Neural progenitor cell (in vitro differentiated cells): ENCODE data around the gene MATN4. TPM values are rescaled to one million over a fixed set of nuclear protein-coding genes. Genes with fewer than 3 reads are reported as not detected.

Experiments used
- DNase-seq: peaks from one replicate; pipeline ENCODE4 v3.0.0-alpha.2; 2016; ENCODE audit warnings: low spot score
- H2AFZ ChIP-seq: fragments of 200-600 bp; sonication (generic); replicated peaks from 2 replicates; pipeline ENCODE4 v1.6.1; 2016; ENCODE audit warnings: antibody characterized with exemption
- H3F3A ChIP-seq: fragments of 200-600 bp; sonication (generic); 2 replicates; pipeline ENCODE4 v1.6.1; 2016; ENCODE audit warnings: antibody characterized with exemption, low read depth
- H3K27ac ChIP-seq: fragments of 200-600 bp; sonication (generic); 2 replicates; pipeline ENCODE4 v1.5.1; 2016; ENCODE audit warnings: mild to moderate bottlenecking
- H3K27me3 ChIP-seq: fragments of 200-600 bp; sonication (generic); 2 replicates; pipeline ENCODE4 v1.6.1; 2016; ENCODE audit warnings: mild to moderate bottlenecking, moderate library complexity
- H3K36me3 ChIP-seq: fragments of 200-600 bp; sonication (generic); 2 replicates; pipeline ENCODE4 v1.5.1; 2016
- H3K4me1 ChIP-seq: fragments of 200-600 bp; sonication (generic); 2 replicates; pipeline ENCODE4 v1.6.1; 2016; ENCODE audit warnings: mixed run types
- H3K4me2 ChIP-seq: fragments of 200-600 bp; sonication (generic); 2 replicates; pipeline ENCODE4 v1.6.1; 2016
- H3K4me3 ChIP-seq: fragments of 200-600 bp; sonication (generic); 2 replicates; pipeline ENCODE4 v1.5.1; 2016
- H3K79me2 ChIP-seq: fragments of 200-600 bp; sonication (generic); 2 replicates; pipeline ENCODE4 v1.6.1; 2016; ENCODE audit warnings: low read depth
- H3K9ac ChIP-seq: fragments of 200-600 bp; sonication (generic); 2 replicates; pipeline ENCODE4 v1.6.1; 2016
- H3K9me3 ChIP-seq: fragments of 200-600 bp; sonication (generic); 2 replicates; pipeline ENCODE4 v1.5.1; 2016; ENCODE audit warnings: low read depth
- H4K20me1 ChIP-seq: fragments of 200-600 bp; sonication (generic); 2 replicates; pipeline ENCODE4 v1.6.1; 2016; ENCODE audit warnings: low read depth
- H3K27ac Mint-ChIP-seq: 3 replicates; pipeline ENCODE4 v1.8.0; 2021; ENCODE audit warnings: mixed read lengths
- H3K27me3 Mint-ChIP-seq: 2 replicates; pipeline ENCODE4 v1.8.0; 2022; ENCODE audit warnings: low read depth, mild to moderate bottlenecking, inconsistent platforms, moderate library complexity, mixed read lengths; ENCODE audit not compliant: insufficient read depth
- H3K36me3 Mint-ChIP-seq: 3 replicates; pipeline ENCODE4 v1.8.0; 2021; ENCODE audit warnings: mixed read lengths
- H3K4me1 Mint-ChIP-seq: 3 replicates; pipeline ENCODE4 v1.8.0; 2021; ENCODE audit warnings: mixed read lengths
- H3K4me3 Mint-ChIP-seq: 3 replicates; pipeline ENCODE4 v1.8.0; 2021; ENCODE audit warnings: mild to moderate bottlenecking, moderate library complexity, mixed read lengths
- H3K9me3 Mint-ChIP-seq: 3 replicates; pipeline ENCODE4 v1.8.0; 2020; ENCODE audit warnings: mixed read lengths
- EZH2 ChIP-seq: fragments of 200-600 bp; sonication (generic); IDR thresholded peaks from 2 replicates; pipeline ENCODE4 v1.6.1; 2017; ENCODE audit warnings: antibody characterized with exemption, mild to moderate bottlenecking, moderate library complexity
- EZH2phosphoT487 ChIP-seq: fragments of 200-600 bp; sonication (generic); IDR thresholded peaks from 2 replicates; pipeline ENCODE4 v1.6.1; 2017; ENCODE audit warnings: antibody characterized with exemption
- total RNA-seq: library from RNA; depleted of rRNA; stranded (reverse); fragments of >200 nt; gene quantifications from 2 replicates; pipeline ENCODE4 v1.2.3, GENCODE V29; 2015; ENCODE audit warnings: low replicate concordance
- TF ChIP-seq, protein P1 (sequence below): fragments of 200-600 bp; sonication (generic); IDR thresholded peaks from 2 replicates; pipeline ENCODE4 v1.5.1; 2017; ENCODE audit warnings: antibody characterized with exemption, mild to moderate bottlenecking

The MATN4 gene
- total RNA-seq, 1 donor from 2014 or later, result not detected

DNA sequence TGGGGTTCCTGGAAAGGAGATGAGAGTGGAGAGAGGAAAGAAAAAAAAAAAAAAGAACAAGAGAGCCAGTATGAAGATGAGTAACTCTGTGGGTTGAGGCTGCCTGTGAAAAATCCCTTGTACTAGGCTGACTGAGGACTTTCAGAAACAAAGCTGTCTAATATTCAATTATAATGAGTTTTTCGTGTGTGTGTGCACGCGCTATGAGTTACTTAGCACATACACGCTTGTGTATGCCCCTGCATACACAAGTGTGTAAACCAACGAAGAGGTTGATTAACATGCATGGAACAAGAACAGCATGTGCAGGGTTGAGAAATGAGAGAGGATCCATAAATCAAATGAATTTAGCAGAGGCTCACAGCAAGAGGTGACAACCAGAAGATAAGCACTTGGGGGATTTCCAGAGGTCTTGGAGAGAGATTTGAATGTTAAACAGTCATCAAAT, 6.3 kb downstream of the MATN4 start:
- peaks cover 8% of the 10 kb centered on the region for H3K27me3 Mint-ChIP-seq

DNA sequence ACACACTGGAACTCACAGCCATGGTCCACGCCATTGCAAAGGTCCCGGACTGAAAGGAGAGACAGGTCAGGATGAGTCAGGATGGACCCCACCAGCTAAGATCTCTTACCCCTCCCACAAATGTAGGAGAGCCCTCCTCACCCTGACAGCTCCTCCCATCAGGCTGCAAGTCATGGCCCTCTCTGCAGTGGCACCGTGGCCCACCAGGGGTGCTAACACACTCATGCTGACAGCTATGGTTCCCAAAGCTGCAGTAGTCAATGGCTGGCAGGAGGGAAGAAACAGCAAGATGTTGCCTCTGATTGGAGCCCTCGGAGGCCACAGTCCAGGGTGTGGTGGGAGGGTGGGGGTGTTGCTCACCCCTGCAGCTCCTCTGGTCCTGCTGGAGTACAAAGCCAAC, 7.1 kb downstream of the MATN4 start:
- Histone ChIP-seq H3K4me1 (no peaks in the 10 kb centered on the region), H3K79me2 (no peaks in the 10 kb centered on the region), H4K20me1 (no peaks in the 10 kb centered on the region), H3K36me3 (no peaks in the 10 kb centered on the region), H3K9me3 (no peaks in the 10 kb centered on the region), H2AFZ (peak overlapping the region; percentile 42), H3K27me3 (peaks cover 2% of the 10 kb centered on the region), H3K4me3 (no peak overlapping the region), H3K4me2 (no peak overlapping the region), H3K27ac (no peak overlapping the region), H3K9ac (no peak overlapping the region), H3F3A (no peaks in the 10 kb centered on the region)
- peaks cover 4% of the 10 kb centered on the region for H3K36me3 Mint-ChIP-seq
- TF ChIP-seq, protein P1, sequence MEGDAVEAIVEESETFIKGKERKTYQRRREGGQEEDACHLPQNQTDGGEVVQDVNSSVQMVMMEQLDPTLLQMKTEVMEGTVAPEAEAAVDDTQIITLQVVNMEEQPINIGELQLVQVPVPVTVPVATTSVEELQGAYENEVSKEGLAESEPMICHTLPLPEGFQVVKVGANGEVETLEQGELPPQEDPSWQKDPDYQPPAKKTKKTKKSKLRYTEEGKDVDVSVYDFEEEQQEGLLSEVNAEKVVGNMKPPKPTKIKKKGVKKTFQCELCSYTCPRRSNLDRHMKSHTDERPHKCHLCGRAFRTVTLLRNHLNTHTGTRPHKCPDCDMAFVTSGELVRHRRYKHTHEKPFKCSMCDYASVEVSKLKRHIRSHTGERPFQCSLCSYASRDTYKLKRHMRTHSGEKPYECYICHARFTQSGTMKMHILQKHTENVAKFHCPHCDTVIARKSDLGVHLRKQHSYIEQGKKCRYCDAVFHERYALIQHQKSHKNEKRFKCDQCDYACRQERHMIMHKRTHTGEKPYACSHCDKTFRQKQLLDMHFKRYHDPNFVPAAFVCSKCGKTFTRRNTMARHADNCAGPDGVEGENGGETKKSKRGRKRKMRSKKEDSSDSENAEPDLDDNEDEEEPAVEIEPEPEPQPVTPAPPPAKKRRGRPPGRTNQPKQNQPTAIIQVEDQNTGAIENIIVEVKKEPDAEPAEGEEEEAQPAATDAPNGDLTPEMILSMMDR, result peak; percentile 53
- TF ChIP-seq EZH2 (no peak), EZH2phosphoT487 (no peak)
- H3K27ac Mint-ChIP-seq, result no peak overlapping the region
- peak; percentile 68 for DNase-seq
- no peak overlapping the region for H3K4me3 Mint-ChIP-seq
- H3K9me3 Mint-ChIP-seq, result peaks cover 6% of the 10 kb centered on the region
- peaks cover 3% of the 10 kb centered on the region for H3K27me3 Mint-ChIP-seq
- H3K4me1 Mint-ChIP-seq, result peaks cover 10% of the 10 kb centered on the region

More for the DNA sequence above, 6.3 kb downstream of the MATN4 start:
- H3F3A ChIP-seq, result no peaks in the 10 kb centered on the region
- no peaks in the 10 kb centered on the region for H4K20me1 ChIP-seq
- no peak overlapping the region for H3K9ac ChIP-seq
- no peaks in the 10 kb centered on the region for H3K4me1 ChIP-seq
- no peak for TF ChIP-seq EZH2phosphoT487
- TF ChIP-seq, protein P1, result no peak
- no peak for TF ChIP-seq EZH2
- Mint-ChIP-seq H3K4me1 (peaks cover 10% of the 10 kb centered on the region), H3K27ac (no peak overlapping the region), H3K9me3 (peaks cover 3% of the 10 kb centered on the region), H3K4me3 (no peak overlapping the region), H3K36me3 (peaks cover 4% of the 10 kb centered on the region)
- H3K4me2 ChIP-seq, result no peak overlapping the region
- H3K79me2 ChIP-seq, result no peaks in the 10 kb centered on the region
- H3K36me3 ChIP-seq, result no peaks in the 10 kb centered on the region
- H3K27me3 ChIP-seq, result peaks cover 8% of the 10 kb centered on the region
- no peak overlapping the region for H3K27ac ChIP-seq
- H3K9me3 ChIP-seq, result no peaks in the 10 kb centered on the region
- H2AFZ ChIP-seq, result no peak overlapping the region
- DNase-seq, result no peak
- H3K4me3 ChIP-seq, result no peak overlapping the region

DNA sequence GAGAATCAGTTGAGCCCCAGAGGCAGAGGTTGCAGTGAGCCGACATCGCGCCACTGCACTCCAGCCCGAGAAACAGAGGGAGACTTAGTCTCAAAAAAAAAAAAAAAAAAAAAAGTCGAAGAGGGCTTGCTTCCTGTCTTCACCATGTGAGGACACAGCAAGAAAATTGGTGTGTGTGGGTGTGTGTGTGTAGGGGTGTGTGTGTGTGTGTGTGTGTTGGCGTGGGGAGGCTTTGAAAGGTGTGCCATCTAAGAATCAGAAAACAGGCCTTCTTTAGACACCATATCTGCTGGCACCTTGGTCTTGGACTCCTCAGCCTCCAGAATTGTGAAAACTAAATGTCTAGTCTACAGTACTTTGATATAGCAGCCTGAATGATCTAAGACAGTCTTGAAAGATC, 8.3 kb downstream of the MATN4 start:
- peaks cover 4% of the 10 kb centered on the region for H3K36me3 Mint-ChIP-seq
- Histone ChIP-seq H3K36me3 (no peaks in the 10 kb centered on the region), H4K20me1 (no peaks in the 10 kb centered on the region), H3F3A (no peaks in the 10 kb centered on the region), H3K4me1 (no peaks in the 10 kb centered on the region), H3K9me3 (peaks cover 3% of the 10 kb centered on the region), H3K9ac (no peak overlapping the region), H3K79me2 (no peaks in the 10 kb centered on the region), H3K4me3 (no peak overlapping the region), H3K4me2 (no peak overlapping the region), H2AFZ (no peak overlapping the region), H3K27ac (no peak overlapping the region), H3K27me3 (peaks cover 4% of the 10 kb centered on the region)
- TF ChIP-seq EZH2 (no peak), EZH2phosphoT487 (no peak)
- TF ChIP-seq, protein P1, result no peak
- H3K4me1 Mint-ChIP-seq, result peaks cover 10% of the 10 kb centered on the region
- H3K27ac Mint-ChIP-seq, result no peak overlapping the region
- H3K27me3 Mint-ChIP-seq, result no peaks in the 10 kb centered on the region
- H3K4me3 Mint-ChIP-seq, result no peak overlapping the region
- DNase-seq, result no peak
- H3K9me3 Mint-ChIP-seq, result peaks cover 11% of the 10 kb centered on the region
